Astrocyte (in vitro differentiated cells and primary cell): ENCODE measurements around the gene MARVELD3. TPM values are rescaled to one million over a fixed set of nuclear protein-coding genes. Genes with fewer than 3 reads are reported as not detected.
"Not testable (repeated sequence)": the region's sequence is repeated elsewhere in the genome, so short reads cannot be mapped to it uniquely, and the experiment has no call there.

Experiments used
- DNase-seq: peaks from one replicate; pipeline ENCODE4 v3.0.0-alpha.2; 2010; ENCODE audit warnings: low read depth
- FAIRE-seq: peaks from 2 replicates; lab custom pipeline; 2011; peaks lifted over from hg19 to GRCh38; lab: Jason Lieb, UNC
- H2AFZ ChIP-seq: 2 replicates; pipeline ENCODE4 v1.6.0; 2012; ENCODE audit warnings: low read depth, low read length, inconsistent platforms
- H3K27ac ChIP-seq: 2 replicates; pipeline ENCODE4 v1.5.1; 2011; ENCODE audit warnings: low read depth, low read length, inconsistent platforms
- H3K27me3 ChIP-seq: 2 replicates; pipeline ENCODE4 v1.6.0; 2011; ENCODE audit warnings: low read length, inconsistent platforms; ENCODE audit not compliant: insufficient read depth
- H3K36me3 ChIP-seq: 2 replicates; pipeline ENCODE4 v1.5.1; 2011; ENCODE audit warnings: low read length, inconsistent platforms; ENCODE audit not compliant: insufficient read depth
- H3K4me1 ChIP-seq: 2 replicates; pipeline ENCODE4 v1.5.1; 2011; ENCODE audit warnings: low read length, inconsistent platforms; ENCODE audit not compliant: insufficient read depth
- H3K4me2 ChIP-seq: 2 replicates; pipeline ENCODE4 v1.6.0; 2012; ENCODE audit warnings: low read length, inconsistent platforms
- H3K4me3 ChIP-seq: 2 replicates; pipeline ENCODE4 v1.5.1; 2011; ENCODE audit warnings: low read depth, mild to moderate bottlenecking, low read length, inconsistent platforms; ENCODE audit not compliant: insufficient read depth
- H3K79me2 ChIP-seq: 2 replicates; pipeline ENCODE4 v1.6.0; 2012; ENCODE audit warnings: mild to moderate bottlenecking, low read length, inconsistent platforms; ENCODE audit not compliant: insufficient read depth
- H3K9ac ChIP-seq: 2 replicates; pipeline ENCODE4 v1.6.0; 2012; ENCODE audit warnings: mild to moderate bottlenecking, low read length, inconsistent platforms
- H3K9me3 ChIP-seq: 2 replicates; pipeline ENCODE4 v1.5.1; 2012; ENCODE audit warnings: low read depth, mild to moderate bottlenecking, low read length, inconsistent platforms; ENCODE audit not compliant: insufficient read depth
- H4K20me1 ChIP-seq: 2 replicates; pipeline ENCODE4 v1.6.0; 2012; ENCODE audit warnings: low read length, inconsistent platforms; ENCODE audit not compliant: insufficient read depth
- H3K27ac Mint-ChIP-seq: one replicate; pipeline ENCODE4 v1.8.0; 2021; ENCODE audit warnings: mild to moderate bottlenecking, mixed read lengths; ENCODE audit not compliant: unreplicated experiment
- H3K27me3 Mint-ChIP-seq: one replicate; pipeline ENCODE4 v1.8.0; 2021; ENCODE audit warnings: low read depth, mixed read lengths; ENCODE audit not compliant: unreplicated experiment
- H3K36me3 Mint-ChIP-seq: one replicate; pipeline ENCODE4 v1.8.0; 2021; ENCODE audit warnings: low read depth, mixed read lengths; ENCODE audit not compliant: unreplicated experiment
- H3K4me1 Mint-ChIP-seq: one replicate; pipeline ENCODE4 v1.8.0; 2021; ENCODE audit warnings: low read depth, mixed read lengths; ENCODE audit not compliant: unreplicated experiment
- H3K4me3 Mint-ChIP-seq: one replicate; pipeline ENCODE4 v1.8.0; 2021; ENCODE audit warnings: mild to moderate bottlenecking, moderate library complexity, mixed read lengths; ENCODE audit not compliant: unreplicated experiment
- H3K9me3 Mint-ChIP-seq: one replicate; pipeline ENCODE4 v1.8.0; 2021; ENCODE audit warnings: mild to moderate bottlenecking, mixed read lengths; ENCODE audit not compliant: unreplicated experiment
- CTCF ChIP-seq: IDR thresholded peaks from 2 replicates; pipeline ENCODE4 v1.5.1; 2011; ENCODE audit warnings: low read depth, mild to moderate bottlenecking, inconsistent platforms, low read length, moderate library complexity; ENCODE audit not compliant: insufficient read depth
- EZH2 ChIP-seq: IDR thresholded peaks from 2 replicates; pipeline ENCODE4 v1.6.1; 2012; ENCODE audit warnings: mild to moderate bottlenecking, low read length, inconsistent platforms; ENCODE audit not compliant: insufficient read depth
- total RNA-seq: library from RNA; stranded (reverse); gene quantifications from 2 replicates; pipeline ENCODE4 v1.2.1, GENCODE V29; 2021

The MARVELD3 gene
- total RNA-seq, 1 donor from 2014 or later = 1.4 TPM

- no peak overlapping the region for H3K9ac ChIP-seq
- Mint-ChIP-seq H3K27me3 (peaks cover 38% of the 10 kb centered on the region), H3K4me1 (no peaks in the 10 kb centered on the region), H3K36me3 (peaks cover 4% of the 10 kb centered on the region), H3K27ac (no peak overlapping the region), H3K4me3 (no peak overlapping the region), H3K9me3 (peaks cover 7% of the 10 kb centered on the region)
- H3K4me2 ChIP-seq = no peak overlapping the region
- H4K20me1 ChIP-seq = no peaks in the 10 kb centered on the region
- no peak overlapping the region for H2AFZ ChIP-seq
- H3K9me3 ChIP-seq = no peaks in the 10 kb centered on the region
- DNase-seq = no peak
- no peaks in the 10 kb centered on the region for H3K36me3 ChIP-seq
- H3K4me3 ChIP-seq = no peak overlapping the region
- no peaks in the 10 kb centered on the region for H3K4me1 ChIP-seq
- no peaks in the 10 kb centered on the region for H3K79me2 ChIP-seq
- no peak overlapping the region for H3K27ac ChIP-seq
- no peaks in the 10 kb centered on the region for H3K27me3 ChIP-seq
- no peak for TF ChIP-seq EZH2
- no peak for TF ChIP-seq CTCF
- no peak for FAIRE-seq
These were observed 41.3 kb upstream of the MARVELD3 start for GRCh38 chr16:71584543-71585317.

- Histone ChIP-seq H4K20me1 (no peaks in the 10 kb centered on the region), H3K9me3 (no peaks in the 10 kb centered on the region), H3K36me3 (no peaks in the 10 kb centered on the region), H3K4me3 (no peak overlapping the region), H3K27ac (no peak overlapping the region), H3K4me1 (no peaks in the 10 kb centered on the region), H2AFZ (no peak overlapping the region), H3K27me3 (no peaks in the 10 kb centered on the region), H3K79me2 (no peaks in the 10 kb centered on the region), H3K4me2 (no peak overlapping the region), H3K9ac (no peak overlapping the region)
- peaks cover 7% of the 10 kb centered on the region for H3K9me3 Mint-ChIP-seq
- peaks cover 4% of the 10 kb centered on the region for H3K36me3 Mint-ChIP-seq
- no peak overlapping the region for H3K27ac Mint-ChIP-seq
- DNase-seq (no peak), FAIRE-seq (no peak)
- H3K27me3 Mint-ChIP-seq = peaks cover 38% of the 10 kb centered on the region
- no peaks in the 10 kb centered on the region for H3K4me1 Mint-ChIP-seq
- TF ChIP-seq EZH2 = no peak
- TF ChIP-seq CTCF = no peak
- no peak overlapping the region for H3K4me3 Mint-ChIP-seq
These were observed 40.7 kb upstream of the MARVELD3 start for GRCh38 chr16:71585318-71585703.

- peaks cover 44% of the 10 kb centered on the region for H3K27me3 Mint-ChIP-seq
- H3K27ac Mint-ChIP-seq, H3K79me2 ChIP-seq: not testable (repeated sequence)
These were observed 36.6 kb upstream of the MARVELD3 start for GRCh38 chr16:71589334-71589733.

DNA sequence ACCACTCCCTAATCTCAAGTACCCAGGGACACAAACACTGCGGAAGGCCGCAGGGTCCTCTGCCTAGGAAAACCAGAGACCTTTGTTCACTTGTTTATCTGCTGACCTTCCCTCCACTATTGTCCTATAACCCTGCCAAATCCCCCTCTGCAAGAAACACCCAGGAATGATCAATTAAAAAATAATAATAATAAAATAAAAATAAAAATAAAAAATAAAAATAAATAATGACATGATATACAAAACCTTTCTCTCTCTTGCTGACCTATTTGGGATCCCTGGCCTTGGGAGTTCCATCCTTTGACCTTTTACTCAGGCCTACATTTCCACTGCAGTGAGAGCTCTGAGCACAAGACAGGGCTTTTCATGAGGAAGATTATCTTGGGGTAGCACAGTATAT, 35.9 kb upstream of the MARVELD3 start:
- not testable (repeated sequence) for H2AFZ ChIP-seq, H3K27ac Mint-ChIP-seq, H4K20me1 ChIP-seq, H3K79me2 ChIP-seq, H3K9me3 ChIP-seq, H3K36me3 Mint-ChIP-seq, H3K27me3 ChIP-seq, H3K9ac ChIP-seq, DNase-seq, H3K36me3 ChIP-seq, H3K4me2 ChIP-seq, H3K4me1 ChIP-seq, FAIRE-seq, H3K4me3 Mint-ChIP-seq, H3K4me3 ChIP-seq, H3K4me1 Mint-ChIP-seq, H3K27ac ChIP-seq
- Mint-ChIP-seq H3K27me3 (peaks cover 40% of the 10 kb centered on the region), H3K9me3 (peaks cover 10% of the 10 kb centered on the region)

More at GRCh38 chr16:71589334-71589733, 36.6 kb upstream of the MARVELD3 start:
- not testable (repeated sequence) for FAIRE-seq, H3K27ac ChIP-seq, H3K9ac ChIP-seq, H3K4me3 Mint-ChIP-seq, H3K4me3 ChIP-seq, DNase-seq, H3K4me1 Mint-ChIP-seq, H3K9me3 ChIP-seq, H2AFZ ChIP-seq, H3K36me3 ChIP-seq, H3K36me3 Mint-ChIP-seq, H3K4me2 ChIP-seq, H3K27me3 ChIP-seq, H4K20me1 ChIP-seq, H3K4me1 ChIP-seq
- H3K9me3 Mint-ChIP-seq = peaks cover 10% of the 10 kb centered on the region
